Astrocyte of the cerebellum (primary cell): ENCODE measurements around the gene TAF8.

Experiments
- DNase-seq: peaks from one replicate; pipeline ENCODE4 v3.0.0-alpha.2; 2011; ENCODE audit warnings: low read depth
- H3K4me3 ChIP-seq: 2 replicates; pipeline ENCODE4 v1.5.1; 2011; ENCODE audit warnings: mild to moderate bottlenecking, low read depth, low read length, moderate library complexity
- in situ Hi-C: cut with HindIII; loops from 2 replicates; pipeline ENCODE4 v1.10.0; 2017; ENCODE audit warnings: low sequenced_read_pairs
- TF ChIP-seq, protein P1 (sequence below): IDR thresholded peaks from 2 replicates; pipeline ENCODE4 v1.5.1; 2012; ENCODE audit warnings: low read length, low read depth, moderate library complexity, mild to moderate bottlenecking; ENCODE audit errors: missing control alignments

TAF8 gene

DNA sequence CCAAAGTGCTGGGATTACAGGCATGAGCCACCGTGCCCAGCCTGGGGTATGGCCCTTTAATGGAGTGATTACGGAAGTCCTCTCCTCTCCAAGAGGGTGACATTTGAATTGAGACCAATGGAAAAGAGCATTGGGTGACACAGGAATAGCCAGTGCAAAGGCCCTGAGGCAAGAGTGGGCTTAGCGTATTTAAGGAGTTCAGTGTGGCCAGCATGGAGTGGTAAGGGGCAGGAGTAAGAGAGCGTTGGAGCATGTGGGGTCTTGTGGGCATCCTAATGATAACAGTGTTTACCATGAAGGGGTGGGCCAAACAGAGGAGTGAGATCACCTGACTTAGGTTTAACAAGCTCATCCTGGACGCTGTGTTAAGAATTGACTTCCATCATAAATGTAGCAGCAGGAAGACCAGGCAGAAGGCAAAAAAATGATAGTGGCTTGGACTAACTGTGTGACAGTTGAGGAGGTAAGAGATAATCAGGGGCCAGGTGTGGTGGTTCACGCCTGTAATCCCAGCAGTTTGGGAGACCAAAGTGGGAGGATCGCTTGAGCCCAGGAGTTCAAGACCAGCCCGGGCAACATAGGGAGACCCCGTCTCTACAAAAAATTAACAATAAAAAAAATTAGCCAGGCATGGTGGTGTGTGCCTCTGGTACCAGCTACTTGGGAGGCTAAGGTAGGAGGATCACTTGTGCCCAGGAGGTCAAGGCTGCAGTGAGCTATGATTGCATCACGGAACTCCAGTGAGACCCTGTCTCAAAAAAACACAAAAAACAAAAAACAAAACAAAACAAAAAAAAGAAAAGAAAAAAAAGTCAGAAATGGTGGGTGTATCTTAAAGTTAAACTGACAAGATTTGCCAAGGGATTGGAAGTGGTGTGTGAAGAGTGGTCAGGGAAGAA lies 40.7 kb downstream of the TAF8 start:
- no peak overlapping the region for H3K4me3 ChIP-seq
- no peak for DNase-seq
- TF ChIP-seq, protein P1, sequence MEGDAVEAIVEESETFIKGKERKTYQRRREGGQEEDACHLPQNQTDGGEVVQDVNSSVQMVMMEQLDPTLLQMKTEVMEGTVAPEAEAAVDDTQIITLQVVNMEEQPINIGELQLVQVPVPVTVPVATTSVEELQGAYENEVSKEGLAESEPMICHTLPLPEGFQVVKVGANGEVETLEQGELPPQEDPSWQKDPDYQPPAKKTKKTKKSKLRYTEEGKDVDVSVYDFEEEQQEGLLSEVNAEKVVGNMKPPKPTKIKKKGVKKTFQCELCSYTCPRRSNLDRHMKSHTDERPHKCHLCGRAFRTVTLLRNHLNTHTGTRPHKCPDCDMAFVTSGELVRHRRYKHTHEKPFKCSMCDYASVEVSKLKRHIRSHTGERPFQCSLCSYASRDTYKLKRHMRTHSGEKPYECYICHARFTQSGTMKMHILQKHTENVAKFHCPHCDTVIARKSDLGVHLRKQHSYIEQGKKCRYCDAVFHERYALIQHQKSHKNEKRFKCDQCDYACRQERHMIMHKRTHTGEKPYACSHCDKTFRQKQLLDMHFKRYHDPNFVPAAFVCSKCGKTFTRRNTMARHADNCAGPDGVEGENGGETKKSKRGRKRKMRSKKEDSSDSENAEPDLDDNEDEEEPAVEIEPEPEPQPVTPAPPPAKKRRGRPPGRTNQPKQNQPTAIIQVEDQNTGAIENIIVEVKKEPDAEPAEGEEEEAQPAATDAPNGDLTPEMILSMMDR = no peak
- in situ Hi-C loops = no loop called here

DNA sequence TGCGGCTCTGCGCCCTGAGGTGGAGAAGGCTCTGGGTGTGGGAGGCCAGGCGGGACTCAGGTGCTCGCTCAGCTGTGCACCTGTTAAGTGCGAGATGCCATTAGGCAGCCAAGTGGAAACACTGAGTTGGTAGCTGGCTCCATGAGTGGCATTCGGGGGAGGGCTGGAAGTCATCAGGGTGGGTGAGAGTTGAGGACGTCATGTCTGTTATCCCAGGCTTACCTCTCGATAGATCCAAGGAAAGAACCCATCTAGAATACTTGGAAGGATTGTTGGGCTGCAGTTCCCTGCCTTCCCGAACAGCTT lies 41.3 kb downstream of the TAF8 start:
- DNase-seq = no peak
- no peak overlapping the region for H3K4me3 ChIP-seq
- TF ChIP-seq, protein P1 = no peak
- in situ Hi-C loops = no loop called here

DNA sequence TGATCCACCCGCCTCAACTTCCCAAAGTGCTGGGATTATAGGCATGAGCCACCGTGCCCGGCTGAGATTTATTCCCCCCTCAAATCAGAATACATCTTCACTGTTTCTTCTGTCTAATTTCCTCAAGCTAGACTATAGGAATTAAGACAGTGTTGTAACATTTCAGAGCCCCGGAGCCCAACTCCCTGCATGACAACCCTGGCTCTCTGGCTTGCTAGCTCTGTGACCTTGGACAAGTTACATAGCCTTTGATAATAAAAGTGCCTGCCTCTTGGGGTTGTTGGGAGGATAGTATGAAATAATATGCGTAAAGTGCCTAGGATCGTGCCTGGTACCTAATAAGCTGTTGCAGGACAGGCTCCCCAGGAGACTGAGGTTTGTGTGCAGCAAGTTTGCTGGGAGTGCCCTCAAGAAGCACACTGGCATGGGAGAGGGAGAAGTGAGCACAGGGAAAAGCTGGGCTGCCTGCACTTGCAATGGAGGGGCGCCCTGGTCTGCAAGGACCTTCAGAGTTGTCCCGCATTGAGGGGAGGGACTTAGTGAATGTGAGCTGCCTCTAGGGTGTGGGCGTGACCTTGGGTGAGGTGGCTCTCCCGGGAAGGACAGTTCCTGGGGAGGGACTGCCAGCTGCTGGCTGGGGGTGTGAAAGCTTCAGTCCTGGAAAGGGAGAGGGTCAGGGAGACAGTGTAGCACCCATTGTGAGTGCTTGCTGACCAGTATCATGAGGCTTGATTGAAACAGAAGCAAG lies 43.4 kb downstream of the TAF8 start:
- TF ChIP-seq, protein P1 = no peak
- no peak for DNase-seq
- no peak overlapping the region for H3K4me3 ChIP-seq
- in situ Hi-C loops = no loop called here

DNA sequence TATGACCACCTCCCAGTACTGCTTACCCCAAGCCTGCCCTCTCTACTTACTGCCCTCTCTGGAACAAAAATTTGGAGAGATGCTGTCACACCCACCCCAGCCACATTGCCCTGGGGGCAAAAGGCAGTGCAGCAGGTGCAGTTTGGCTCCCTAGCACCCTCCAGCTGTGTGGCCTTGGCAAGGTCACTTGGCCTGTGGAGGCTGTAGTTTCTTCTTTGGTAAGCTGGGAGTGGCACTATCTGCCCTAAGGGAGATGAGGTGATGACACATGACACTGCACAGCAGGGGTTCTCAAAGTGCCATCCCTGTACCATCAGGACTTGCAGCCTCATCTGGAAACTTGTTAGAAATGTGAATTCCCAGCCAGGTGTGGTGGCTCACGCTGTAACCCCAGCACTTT lies 44.8 kb downstream of the TAF8 start:
- no peak overlapping the region for H3K4me3 ChIP-seq
- TF ChIP-seq, protein P1 = no peak
- in situ Hi-C loops = no loop called here
- DNase-seq = no peak

DNA sequence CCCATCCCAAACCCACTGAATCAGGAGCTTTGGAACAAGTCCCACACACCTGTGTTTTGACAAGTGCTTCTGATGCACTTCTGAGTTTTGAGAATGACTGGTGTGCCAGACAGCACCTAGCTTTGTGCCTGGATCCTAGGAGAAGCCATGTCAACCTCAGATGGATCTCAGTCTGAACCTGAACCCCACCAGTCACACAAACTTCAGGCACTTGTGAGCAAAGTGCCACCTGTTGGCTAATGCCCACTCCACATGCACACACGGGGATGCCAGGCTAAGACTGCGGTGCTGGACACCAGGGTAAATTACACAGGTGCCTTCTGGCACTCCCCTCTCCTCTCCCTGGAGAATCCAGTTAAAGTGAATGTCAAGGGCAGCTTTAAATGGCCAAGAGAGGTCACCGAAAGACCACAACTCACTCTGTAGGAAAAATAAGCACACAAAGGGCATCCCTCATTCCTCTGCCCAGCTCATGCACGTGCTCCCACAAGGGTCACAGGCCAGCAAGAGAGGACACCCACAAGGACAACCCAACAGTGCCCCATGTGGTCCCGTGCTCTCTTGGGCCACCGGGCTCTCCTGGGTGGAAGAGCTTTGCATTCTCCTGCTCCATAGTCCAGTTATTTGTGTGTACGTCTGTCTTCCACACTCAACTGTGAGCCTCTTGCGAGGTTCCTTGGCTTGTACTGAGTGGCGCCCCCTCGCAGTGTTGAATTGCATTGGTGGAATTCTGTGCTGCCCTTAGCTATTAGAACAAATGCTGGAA lies 45.6 kb downstream of the TAF8 start:
- TF ChIP-seq, protein P1 = no peak
- in situ Hi-C loops = no loop called here
- DNase-seq = no peak
- no peak overlapping the region for H3K4me3 ChIP-seq

DNA sequence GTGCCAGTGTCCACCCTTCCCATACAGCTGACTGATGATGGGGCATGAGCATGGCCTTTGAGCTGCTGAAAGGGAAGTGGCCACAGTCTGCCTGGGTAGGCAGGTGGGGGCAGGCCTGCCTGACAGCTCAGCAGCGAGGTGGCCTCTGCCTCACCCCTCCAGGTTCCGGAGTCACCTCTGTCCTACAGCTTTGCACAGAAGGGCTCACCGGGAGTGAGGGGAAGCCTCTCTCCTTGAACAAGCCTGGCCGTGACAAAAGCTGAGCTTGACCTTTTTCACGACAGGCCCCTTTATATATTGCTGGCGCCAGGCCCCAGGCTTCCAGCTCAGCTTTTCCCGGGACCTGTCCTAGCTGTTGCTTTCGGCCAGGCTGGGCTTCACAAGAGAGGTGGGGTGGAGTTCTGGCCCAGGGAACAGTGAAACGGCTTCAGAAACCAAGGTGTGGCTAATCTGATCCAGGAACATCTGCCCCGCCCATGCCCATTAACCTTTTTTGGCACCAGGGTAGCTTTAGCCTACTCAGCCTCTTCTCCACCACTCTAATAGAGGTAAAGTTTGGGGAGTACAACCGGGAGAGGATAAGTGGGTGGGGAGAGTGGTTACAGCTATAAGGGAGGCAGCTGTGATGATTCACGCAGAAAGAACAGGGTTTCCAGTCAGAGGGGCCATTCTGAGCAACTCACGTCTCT lies 49.2 kb downstream of the TAF8 start:
- no peak for DNase-seq
- H3K4me3 ChIP-seq = no peak overlapping the region
- TF ChIP-seq, protein P1 = no peak
- in situ Hi-C loops = loop anchor here (5.0 kb wide), 1 partner anchor 73 kb away; the partner anchor contains the start of gene GUCA1A
